Calu3 (cell line): ENCODE results near the gene HPGD. TPM values are rescaled to one million over a fixed set of nuclear protein-coding genes. Genes with fewer than 3 reads are reported as not detected.

Experiments used
- BruUV-seq: library from RNA; stranded (reverse); fragments of 400-500 nt; replicated peaks from 2 replicates; lab custom pipeline; 2021; lab: Mats Ljungman, UMichigan
- CTCF ChIA-PET: fragments of 300-600 bp; sonication (Branson Sonifier 250); formaldehyde crosslinking; loops from one replicate; lab custom pipeline; 2022; ENCODE audit warnings: antibody characterized with exemption; lab: Charles Lee
- DNase-seq: peaks from one replicate; pipeline ENCODE4 v3.0.0; 2022
- H3K27ac Mint-ChIP-seq: one replicate; pipeline ENCODE4 v1.8.0; 2022; ENCODE audit warnings: mixed read lengths; ENCODE audit not compliant: unreplicated experiment
- H3K27me3 Mint-ChIP-seq: one replicate; pipeline ENCODE4 v1.8.0; 2022; ENCODE audit warnings: mixed read lengths; ENCODE audit not compliant: unreplicated experiment
- H3K36me3 Mint-ChIP-seq: one replicate; pipeline ENCODE4 v1.8.0; 2022; ENCODE audit warnings: mild to moderate bottlenecking, moderate library complexity, mixed read lengths; ENCODE audit not compliant: insufficient read depth, unreplicated experiment
- H3K4me1 Mint-ChIP-seq: one replicate; pipeline ENCODE4 v1.8.0; 2022; ENCODE audit warnings: mild to moderate bottlenecking, low read depth, mixed read lengths; ENCODE audit not compliant: unreplicated experiment
- H3K4me3 Mint-ChIP-seq: one replicate; pipeline ENCODE4 v1.8.0; 2022; ENCODE audit warnings: mild to moderate bottlenecking, low read depth, moderate library complexity, mixed read lengths; ENCODE audit not compliant: unreplicated experiment
- H3K9me3 Mint-ChIP-seq: one replicate; pipeline ENCODE4 v1.8.0; 2022; ENCODE audit warnings: low read depth, mixed read lengths; ENCODE audit not compliant: unreplicated experiment
- intact Hi-C: fragments of 100-400 bp; cut with micrococcal nuclease; formaldehyde crosslinking; loops from one replicate; pipeline ENCODE4 v1.10.0; 2022; ENCODE audit not compliant: unreplicated experiment
- total RNA-seq: library from RNA; stranded (reverse); gene quantifications from 2 replicates; pipeline ENCODE4 v1.2.3, GENCODE V29; 2022
- TF ChIP-seq, protein P1 (sequence below): fragments of 200-600 bp; IDR thresholded peaks from one replicate; pipeline ENCODE4 v1.8.0; 2022; ENCODE audit warnings: antibody characterized with exemption; ENCODE audit not compliant: unreplicated experiment

HPGD gene
- total RNA-seq, 1 experiment from 2014 or later: 4.0 TPM

GRCh38 chr4:174544496-174544895 lies 22.2 kb upstream of the HPGD start:
- H3K36me3 Mint-ChIP-seq: no peaks in the 10 kb centered on the region
- CTCF ChIA-PET: no interaction called here
- peaks cover 7% of the 10 kb centered on the region for H3K9me3 Mint-ChIP-seq
- no TSS peak for BruUV-seq
- intact Hi-C loops: no loop called here
- no peaks in the 10 kb centered on the region for H3K27me3 Mint-ChIP-seq
- no peaks in the 10 kb centered on the region for H3K4me1 Mint-ChIP-seq
- no peak for DNase-seq
- no peak overlapping the region for H3K27ac Mint-ChIP-seq
- no peak overlapping the region for H3K4me3 Mint-ChIP-seq
- TF ChIP-seq, protein P1, sequence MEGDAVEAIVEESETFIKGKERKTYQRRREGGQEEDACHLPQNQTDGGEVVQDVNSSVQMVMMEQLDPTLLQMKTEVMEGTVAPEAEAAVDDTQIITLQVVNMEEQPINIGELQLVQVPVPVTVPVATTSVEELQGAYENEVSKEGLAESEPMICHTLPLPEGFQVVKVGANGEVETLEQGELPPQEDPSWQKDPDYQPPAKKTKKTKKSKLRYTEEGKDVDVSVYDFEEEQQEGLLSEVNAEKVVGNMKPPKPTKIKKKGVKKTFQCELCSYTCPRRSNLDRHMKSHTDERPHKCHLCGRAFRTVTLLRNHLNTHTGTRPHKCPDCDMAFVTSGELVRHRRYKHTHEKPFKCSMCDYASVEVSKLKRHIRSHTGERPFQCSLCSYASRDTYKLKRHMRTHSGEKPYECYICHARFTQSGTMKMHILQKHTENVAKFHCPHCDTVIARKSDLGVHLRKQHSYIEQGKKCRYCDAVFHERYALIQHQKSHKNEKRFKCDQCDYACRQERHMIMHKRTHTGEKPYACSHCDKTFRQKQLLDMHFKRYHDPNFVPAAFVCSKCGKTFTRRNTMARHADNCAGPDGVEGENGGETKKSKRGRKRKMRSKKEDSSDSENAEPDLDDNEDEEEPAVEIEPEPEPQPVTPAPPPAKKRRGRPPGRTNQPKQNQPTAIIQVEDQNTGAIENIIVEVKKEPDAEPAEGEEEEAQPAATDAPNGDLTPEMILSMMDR: no peak

- Mint-ChIP-seq H3K27me3 (no peaks in the 10 kb centered on the region), H3K36me3 (no peaks in the 10 kb centered on the region), H3K27ac (no peak overlapping the region), H3K4me3 (no peak overlapping the region), H3K4me1 (no peaks in the 10 kb centered on the region), H3K9me3 (peaks cover 4% of the 10 kb centered on the region)
- TF ChIP-seq, protein P1: no peak
- CTCF ChIA-PET: interaction anchor here (0.6 kb wide), 1 partner anchor 87 kb away, joined by 3 read pairs; no protein-coding TSS in a partner anchor
- no TSS peak for BruUV-seq
- intact Hi-C loops: no loop called here
- DNase-seq: no peak
Measured at GRCh38 chr4:174540175-174540574, 17.9 kb upstream of the HPGD start.

DNA sequence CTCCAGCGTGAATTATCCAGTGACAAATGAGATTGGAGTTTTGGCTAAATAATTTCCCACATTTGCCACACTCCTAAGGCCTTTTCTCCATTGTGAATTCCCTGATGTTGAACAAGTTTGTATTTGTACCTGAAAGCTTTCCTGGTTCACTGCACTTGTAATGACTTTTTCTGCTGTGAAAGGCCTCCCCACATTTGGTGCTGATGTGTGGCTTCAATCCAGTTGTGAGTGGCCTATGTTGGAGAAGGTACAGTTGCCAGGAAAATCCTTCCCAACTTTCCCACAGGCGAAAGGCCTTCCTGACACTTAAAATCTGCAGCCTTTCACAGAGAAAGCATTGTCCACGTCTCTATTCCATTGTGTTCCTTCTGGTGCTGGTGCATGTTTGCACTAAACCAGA lies 17.3 kb upstream of the HPGD start:
- Mint-ChIP-seq H3K36me3 (no peaks in the 10 kb centered on the region), H3K4me3 (no peak overlapping the region), H3K27me3 (no peaks in the 10 kb centered on the region), H3K9me3 (peaks cover 4% of the 10 kb centered on the region), H3K4me1 (no peaks in the 10 kb centered on the region), H3K27ac (no peak overlapping the region)
- DNase-seq: no peak
- TF ChIP-seq, protein P1: no peak
- intact Hi-C loops: no loop called here
- no TSS peak for BruUV-seq
- CTCF ChIA-PET: interaction anchor here (0.6 kb wide), 1 partner anchor 87 kb away, joined by 3 read pairs; no protein-coding TSS in a partner anchor

DNA sequence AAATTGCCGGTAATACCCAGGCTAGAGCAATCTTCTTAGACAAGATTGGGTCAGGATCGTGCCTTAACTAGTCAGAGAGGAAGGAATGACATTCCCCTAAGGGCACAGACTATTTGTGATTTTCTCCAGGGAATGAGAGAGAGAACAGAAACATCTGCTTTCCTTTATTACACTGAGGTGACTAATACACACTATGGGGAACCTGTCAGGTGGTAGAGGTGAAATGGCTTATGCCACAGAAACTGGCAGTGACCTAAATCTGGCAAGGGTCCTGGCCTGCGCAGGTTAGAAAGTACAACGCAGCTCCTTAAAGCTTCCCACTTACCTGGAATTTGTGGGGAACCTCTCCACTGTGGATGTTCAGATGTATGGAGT lies 16.6 kb upstream of the HPGD start:
- no peaks in the 10 kb centered on the region for H3K4me1 Mint-ChIP-seq
- BruUV-seq: no TSS peak
- peaks cover 4% of the 10 kb centered on the region for H3K9me3 Mint-ChIP-seq
- H3K27me3 Mint-ChIP-seq: no peaks in the 10 kb centered on the region
- CTCF ChIA-PET: no interaction called here
- TF ChIP-seq, protein P1: no peak
- H3K27ac Mint-ChIP-seq: no peak overlapping the region
- no peaks in the 10 kb centered on the region for H3K36me3 Mint-ChIP-seq
- intact Hi-C loops: no loop called here
- H3K4me3 Mint-ChIP-seq: no peak overlapping the region
- no peak for DNase-seq
